OCI-M2 (cell line): ENCODE results near the gene KRT12.
"Not testable (repeated sequence)": the region's sequence is repeated elsewhere in the genome, so short reads cannot be mapped to it uniquely, and the experiment has no call there.

Experiments
- DNase-seq: peaks from one replicate; lab custom pipeline; 2025; ENCODE audit not compliant: unreplicated experiment; lab: John Stamatoyannopoulos, UW

The KRT12 gene

GRCh38 chr17:40817103-40817682, 49.8 kb downstream of the KRT12 start:
- DNase-seq: no peak

GRCh38 chr17:40816569-40816968, 50.5 kb downstream of the KRT12 start:
- DNase-seq: no peak

GRCh38 chr17:40815381-40815780, 51.6 kb downstream of the KRT12 start:
- no peak for DNase-seq

DNA sequence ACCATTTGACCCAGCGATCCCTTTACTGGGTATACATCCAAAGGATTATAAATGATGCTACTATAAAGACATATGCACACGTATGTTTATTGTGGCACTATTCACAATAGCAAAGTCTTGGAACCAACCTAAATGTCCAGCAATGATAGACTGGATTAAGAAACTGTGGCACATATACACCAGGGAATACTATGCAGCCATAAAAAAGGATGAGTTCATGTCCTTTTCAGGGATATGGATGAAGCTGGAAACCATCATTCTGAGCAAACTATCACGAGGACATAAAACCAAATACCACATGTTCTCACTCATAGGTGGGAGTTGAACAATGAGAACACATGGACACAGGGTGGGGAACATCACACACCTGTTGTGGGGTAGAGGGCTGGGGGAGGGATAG, 52.4 kb downstream of the KRT12 start:
- not testable (repeated sequence) for DNase-seq

DNA sequence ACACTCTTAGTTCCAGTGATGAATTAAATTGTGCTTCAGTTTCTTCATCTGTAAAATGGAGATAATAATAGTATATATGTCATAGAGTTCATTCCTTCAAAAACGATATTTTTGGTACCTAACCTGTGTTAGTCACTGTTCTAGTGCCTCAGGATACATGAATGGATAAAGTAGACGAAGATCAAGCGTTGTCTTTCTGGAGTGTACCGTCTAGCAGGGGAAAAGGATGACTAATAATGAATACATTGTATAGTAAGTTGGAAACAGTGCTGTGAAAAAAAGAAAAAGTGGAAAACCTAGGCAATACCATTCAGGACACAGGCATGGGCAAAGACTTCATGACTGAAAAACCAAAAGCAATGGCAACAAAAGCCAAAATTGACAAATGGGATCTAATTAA, 53.2 kb downstream of the KRT12 start:
- no peak for DNase-seq

- no peak for DNase-seq
These were observed 54.4 kb downstream of the KRT12 start for GRCh38 chr17:40812639-40813038.
